ENCODE measurements around the gene SULF2.
"Not testable (repeated sequence)": the region's sequence is repeated elsewhere in the genome, so short reads cannot be mapped to it uniquely, and the experiment has no call there.

The SULF2 gene

GRCh38 chr20:47804224-47804825 lies 19.0 kb upstream of the SULF2 start:
- not testable (repeated sequence) for DNase-seq

GRCh38 chr20:47802975-47803374 lies 17.7 kb upstream of the SULF2 start:
- DNase-seq, result no peak

GRCh38 chr20:47802226-47802920 lies 17.1 kb upstream of the SULF2 start:
- no peak for DNase-seq

- no peak for DNase-seq
These were observed 16.5 kb upstream of the SULF2 start for GRCh38 chr20:47801759-47802158.

- DNase-seq, result no peak
These were observed 15.8 kb upstream of the SULF2 start for GRCh38 chr20:47801079-47801478.

GRCh38 chr20:47800623-47801022 lies 15.3 kb upstream of the SULF2 start:
- DNase-seq, result no peak

GRCh38 chr20:47799116-47799715 lies 13.9 kb upstream of the SULF2 start:
- DNase-seq, result no peak

GRCh38 chr20:47796971-47797370 lies 11.7 kb upstream of the SULF2 start:
- DNase-seq, result no peak

GRCh38 chr20:47795214-47795907 lies 10.1 kb upstream of the SULF2 start:
- no peak for DNase-seq

- DNase-seq, result not testable (repeated sequence)
These were observed 9.0 kb upstream of the SULF2 start for GRCh38 chr20:47794264-47794663.

GRCh38 chr20:47792021-47792618 lies 6.8 kb upstream of the SULF2 start:
- no peak for DNase-seq

- DNase-seq, result no peak
These were observed 5.9 kb upstream of the SULF2 start for GRCh38 chr20:47791084-47791599.

GRCh38 chr20:47790580-47790965 lies 5.3 kb upstream of the SULF2 start:
- DNase-seq, result no peak

GRCh38 chr20:47789764-47790579 lies 4.7 kb upstream of the SULF2 start:
- DNase-seq, result peak; percentile 51

GRCh38 chr20:47789081-47789763 lies 3.9 kb upstream of the SULF2 start:
- DNase-seq, result no peak

GRCh38 chr20:47788741-47789080 lies 3.4 kb upstream of the SULF2 start:
- DNase-seq, result no peak

GRCh38 chr20:47786765-47787107 lies 1.5 kb upstream of the SULF2 start:
- no peak for DNase-seq

- DNase-seq, result no peak
These were observed 828 bp upstream of the SULF2 start for GRCh38 chr20:47785854-47786764.

- no peak for DNase-seq
These were observed 526 bp downstream of the SULF2 start for GRCh38 chr20:47784599-47785310.

All from OCI-M1 (cell line).